ENCODE measurements around the gene USP9Y.

DNA sequence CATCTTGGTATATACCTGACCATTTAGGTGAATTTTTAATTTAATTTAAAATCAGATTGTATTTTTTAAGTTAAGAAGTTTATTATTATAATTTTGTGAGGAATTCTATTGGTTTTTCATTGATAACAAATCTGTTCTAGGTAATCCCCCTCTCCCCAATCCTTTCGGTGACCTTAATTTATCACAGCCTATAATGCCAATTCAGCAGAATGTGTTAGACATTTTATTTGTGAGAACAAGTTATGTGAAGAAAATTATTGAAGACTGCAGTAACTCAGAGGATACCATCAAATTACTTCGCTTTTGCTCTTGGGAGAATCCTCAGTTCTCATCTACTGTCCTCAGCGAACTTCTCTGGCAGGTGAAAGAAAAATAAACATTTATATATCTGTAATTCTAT is 145.8 kb downstream of the USP9Y start:
- no peak for TF ChIP-seq CTCF (IDR thresholded peaks at IDR 0.05)
- no peak for TF ChIP-seq POLR2A (IDR thresholded peaks at IDR 0.05)
- TF ChIP-seq POLR2AphosphoS5 (IDR thresholded peaks at IDR 0.05; ENCODE audit: insufficient read depth in 1 of 2, low read depth in 1 of 2), result no peak

Measured in vagina (tissue), 2 donors.